ENCODE measurements around the gene KIF26A. TPM values are rescaled to one million over a fixed set of nuclear protein-coding genes. Genes with fewer than 3 reads are reported as not detected.

Gene KIF26A
- total and polyA plus RNA-seq, 7 donors: 0.99 to 3.2 (median 1.8) TPM

- TF ChIP-seq CTCF (IDR thresholded peaks at IDR 0.05): no peak
- intact Hi-C loops (cut with DNase I): no loop called here
- 90 to 97% (median 95%) methylated on average over 5 of the region's 5 CpGs for WGBS, 3 donors
- DNase-seq (no peak), ATAC-seq (no peak)
- Histone ChIP-seq H3K4me1 (no peaks in the 10 kb centered on the region), H3K4me3 (no peak overlapping the region), H3K27ac (no peak overlapping the region), H3K9me3 (no peaks in the 10 kb centered on the region), H3K36me3 (ENCODE audit: insufficient read depth in 1 of 2, low read depth in 1 of 2) (no peaks in the 10 kb centered on the region), H3K27me3 (ENCODE audit: insufficient read depth in 3 of 3, low read length in 2 of 3) (peaks cover 0 to 38% (median 10%) of the 10 kb centered on the region in 3 donors)
Measured at GRCh38 chr14:104197449-104198247, 59.3 kb downstream of the KIF26A start.

DNA sequence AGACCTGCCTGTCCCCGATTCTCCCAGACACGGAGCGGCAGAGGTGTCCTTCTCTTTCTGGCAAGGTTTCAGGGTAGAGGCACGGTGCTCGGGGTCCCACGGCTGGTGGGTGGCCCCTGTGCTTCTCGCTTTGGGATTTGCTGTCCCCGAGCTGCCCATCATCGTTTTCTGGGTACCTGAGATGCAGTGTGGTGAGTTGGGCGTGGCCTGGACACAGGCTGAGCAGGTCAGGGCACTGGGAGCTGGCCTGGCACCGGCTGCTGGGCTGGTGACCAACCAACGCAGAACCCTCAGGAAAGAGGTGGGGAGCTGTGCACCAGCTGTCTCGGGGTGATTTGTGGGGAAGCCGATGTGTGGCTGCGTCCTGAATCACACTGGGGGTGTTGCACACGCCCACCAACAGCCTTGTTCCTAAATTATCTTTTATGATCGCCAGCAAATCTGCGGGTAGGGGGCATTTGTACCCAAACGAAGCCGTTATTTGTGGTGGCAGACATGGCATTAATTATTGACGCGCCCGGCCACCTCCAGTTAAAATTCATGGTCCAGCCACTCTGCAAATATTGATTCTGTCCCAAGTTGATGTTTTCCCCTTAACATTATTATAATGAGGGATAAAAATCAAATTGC is 61.0 kb downstream of the KIF26A start:
- H3K36me3 ChIP-seq (ENCODE audit: insufficient read depth in 1 of 2, low read depth in 1 of 2): no peaks in the 10 kb centered on the region
- WGBS, 3 donors: 67 to 79% (median 68%) methylated on average over 23 of the region's 23 CpGs
- DNase-seq: no peak
- TF ChIP-seq CTCF (IDR thresholded peaks at IDR 0.05): no peak
- intact Hi-C loops (cut with DNase I): no loop called here
- peaks cover 0 to 43% (median 12%) of the 10 kb centered on the region in 3 donors for H3K27me3 ChIP-seq (ENCODE audit: insufficient read depth in 3 of 3, low read length in 2 of 3)
- no peaks in the 10 kb centered on the region for H3K4me1 ChIP-seq
- no peak for ATAC-seq
- no peak overlapping the region for H3K4me3 ChIP-seq
- no peak overlapping the region for H3K27ac ChIP-seq
- no peaks in the 10 kb centered on the region for H3K9me3 ChIP-seq

DNA sequence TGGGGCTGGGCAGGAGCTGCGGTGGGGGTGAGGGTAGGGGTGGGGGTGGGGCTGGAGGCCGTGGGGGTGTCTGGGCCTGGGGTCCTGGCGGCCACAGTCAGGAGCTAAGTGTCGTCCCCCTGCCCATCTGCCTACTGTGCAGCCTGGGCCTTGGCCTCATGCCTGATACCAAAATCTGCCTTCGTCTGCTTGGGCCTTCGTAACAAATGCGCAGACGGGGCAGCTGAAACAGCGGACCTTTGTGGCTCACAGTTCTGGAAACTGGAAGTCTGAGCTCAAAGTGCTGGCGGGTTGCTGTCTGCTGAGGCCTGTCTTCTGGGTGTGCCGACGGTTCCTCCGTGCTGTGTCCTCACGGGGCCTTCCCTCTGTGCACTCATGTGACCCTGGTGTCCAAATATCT is 61.7 kb downstream of the KIF26A start:
- Histone ChIP-seq H3K27me3 (ENCODE audit: insufficient read depth in 3 of 3, low read length in 2 of 3) (peaks cover 0 to 43% (median 9%) of the 10 kb centered on the region in 3 donors), H3K4me3 (no peak overlapping the region), H3K4me1 (no peaks in the 10 kb centered on the region), H3K36me3 (ENCODE audit: insufficient read depth in 1 of 2, low read depth in 1 of 2) (no peaks in the 10 kb centered on the region), H3K27ac (no peak overlapping the region), H3K9me3 (no peaks in the 10 kb centered on the region)
- no peak for TF ChIP-seq CTCF (IDR thresholded peaks at IDR 0.05)
- no peak for DNase-seq
- 57 to 65% (median 59%) methylated on average over 14 of the region's 14 CpGs for WGBS, 3 donors
- intact Hi-C loops (cut with DNase I): no loop called here
- no peak for ATAC-seq

- no peak for DNase-seq
- Histone ChIP-seq H3K4me3 (no peak overlapping the region), H3K27me3 (ENCODE audit: insufficient read depth in 3 of 3, low read length in 2 of 3) (peaks cover 0 to 42% (median 9%) of the 10 kb centered on the region in 3 donors), H3K36me3 (ENCODE audit: insufficient read depth in 1 of 2, low read depth in 1 of 2) (no peaks in the 10 kb centered on the region), H3K9me3 (no peaks in the 10 kb centered on the region), H3K4me1 (no peaks in the 10 kb centered on the region), H3K27ac (no peak overlapping the region)
- TF ChIP-seq CTCF (IDR thresholded peaks at IDR 0.05): no peak
- intact Hi-C loops (cut with DNase I): no loop called here
- WGBS, 3 donors: 85 to 87% (median 87%) methylated on average over 10 of the region's 10 CpGs
- ATAC-seq: no peak
Measured at GRCh38 chr14:104200591-104200990, 62.2 kb downstream of the KIF26A start.

All from psoas muscle (tissue), 8 donors.